Measurements from ENCODE around the gene MBNL2.

MBNL2 gene

GRCh38 chr13:97435323-97435722 is 213.2 kb downstream of the MBNL2 start:
- no peak for DNase-seq (ENCODE audit: low read depth in 1 of 2, low spot score in 1 of 2)

GRCh38 chr13:97435794-97436193 is 213.7 kb downstream of the MBNL2 start:
- no peak for DNase-seq (ENCODE audit: low read depth in 1 of 2, low spot score in 1 of 2)

DNA sequence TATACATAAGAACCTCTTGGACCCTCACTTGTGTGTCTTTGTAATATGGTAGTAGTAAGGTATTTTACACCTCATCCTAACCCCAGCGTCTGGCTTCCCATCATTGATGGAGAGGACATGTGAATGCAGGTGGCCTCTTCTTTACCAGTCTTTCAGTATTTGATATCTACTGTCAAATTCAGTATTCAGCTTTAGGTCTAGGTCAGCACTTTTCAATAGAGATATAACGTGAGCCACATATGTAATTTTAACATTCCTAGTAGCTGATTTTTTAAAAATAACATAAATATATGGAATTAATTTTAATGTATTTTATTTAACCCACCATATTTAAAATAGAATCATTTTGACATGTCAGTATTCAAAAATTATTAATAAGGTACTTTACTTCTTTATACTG is 214.7 kb downstream of the MBNL2 start:
- no peak for DNase-seq (ENCODE audit: low read depth in 1 of 2, low spot score in 1 of 2)

DNA sequence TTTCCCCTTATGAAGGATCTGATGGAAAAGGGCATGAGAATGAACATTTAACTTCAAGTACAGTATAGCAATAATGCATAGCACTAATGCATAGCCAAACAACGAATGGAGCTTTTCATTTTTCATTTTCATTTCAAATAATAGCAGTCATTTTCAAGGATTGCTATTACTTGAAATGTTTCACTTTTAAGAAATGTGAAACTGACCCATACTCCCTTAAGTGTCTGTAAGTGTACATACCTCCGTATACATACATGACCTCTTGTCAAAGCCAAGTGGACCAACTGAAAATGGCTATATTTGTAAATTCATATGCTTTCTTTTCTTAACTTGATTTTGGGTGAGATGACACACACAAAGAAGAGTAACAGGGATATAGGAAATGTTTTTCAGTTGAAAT is 215.6 kb downstream of the MBNL2 start:
- DNase-seq (ENCODE audit: low read depth in 1 of 2, low spot score in 1 of 2), result no peak

GRCh38 chr13:97438856-97439595 is 216.9 kb downstream of the MBNL2 start:
- no peak for DNase-seq (ENCODE audit: low read depth in 1 of 2, low spot score in 1 of 2)

DNA sequence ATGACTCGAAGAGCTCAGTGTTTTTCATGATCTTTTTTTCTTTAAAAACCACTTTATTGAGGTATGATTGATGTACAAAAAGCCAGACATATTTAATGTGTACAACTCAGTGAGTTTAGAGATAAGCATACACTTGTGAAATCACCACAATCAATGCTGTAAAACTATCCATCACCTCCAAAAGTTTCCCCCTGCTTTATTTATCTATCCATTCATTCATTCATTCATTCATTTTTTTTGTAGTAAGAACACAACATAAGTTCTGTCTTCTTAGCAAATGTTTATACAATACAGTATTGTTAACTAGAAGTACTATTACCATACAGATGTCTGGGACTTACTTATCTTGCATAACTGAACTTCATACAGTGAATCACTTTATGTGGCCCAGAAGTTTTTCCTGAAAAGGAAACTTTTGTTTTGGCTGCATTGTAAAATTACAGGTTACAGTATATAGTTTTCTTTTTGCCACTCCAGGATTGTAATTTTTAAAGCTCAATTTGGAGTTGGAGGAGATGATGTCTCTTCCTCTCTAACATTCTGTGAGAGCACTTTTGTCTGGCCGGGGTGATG is 218.6 kb downstream of the MBNL2 start:
- no peak for DNase-seq (ENCODE audit: low read depth in 1 of 2, low spot score in 1 of 2)

DNA sequence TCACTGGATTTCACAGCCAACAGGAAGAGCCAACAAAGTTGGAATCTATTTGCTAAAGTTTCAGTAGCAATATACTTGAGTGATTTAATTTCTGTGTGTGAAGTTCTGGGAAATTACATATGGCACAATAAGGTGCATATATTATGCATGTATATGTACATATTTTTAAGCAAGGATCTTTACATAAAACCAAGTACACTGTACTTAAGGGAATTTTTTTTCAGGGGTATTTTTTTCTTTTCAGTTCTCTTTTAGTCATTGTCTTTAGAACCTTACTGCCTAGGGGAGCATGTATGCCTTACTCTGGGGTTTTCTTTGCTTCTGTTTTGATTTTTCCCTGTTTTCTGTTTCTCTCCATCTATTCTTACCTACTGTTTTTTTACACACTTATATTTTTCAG is 219.2 kb downstream of the MBNL2 start:
- no peak for DNase-seq (ENCODE audit: low read depth in 1 of 2, low spot score in 1 of 2)

All from activated T-helper 1 cell treated with anti-CD3 and anti-CD28 coated beads, Interleukin-2, amount 50 U/mL, for 16 hours (primary cell).